Transverse colon (tissue), 4 donors: ENCODE measurements around the gene SZT2. TPM values are rescaled to one million over a fixed set of nuclear protein-coding genes. Genes with fewer than 3 reads are reported as not detected.

Source experiments
- DNase-seq: peaks from one replicate; pipeline ENCODE4 v3.0.0-alpha.2; 2019
- H3K27ac ChIP-seq, 4 donors: fragments of 200-600 bp; sonication (generic); 2 replicates each; pipeline ENCODE4 v1.5.1; 2016 to 2018; ENCODE audit warnings: inconsistent platforms in 4 of 4
- H3K27me3 ChIP-seq: fragments of 200-600 bp; sonication (generic); 2 replicates; pipeline ENCODE4 v1.5.1; 2017; ENCODE audit warnings: inconsistent platforms
- H3K36me3 ChIP-seq, 4 donors: fragments of 200-600 bp; sonication (generic); 2 replicates each; pipeline ENCODE4 v1.5.1; 2017 to 2019; ENCODE audit warnings: inconsistent platforms in 4 of 4
- H3K4me1 ChIP-seq, 4 donors: fragments of 200-600 bp; sonication (generic); 2 replicates each; pipeline ENCODE4 v1.5.1; 2017 to 2020; ENCODE audit warnings: inconsistent platforms in 4 of 4
- H3K4me3 ChIP-seq, 4 donors: fragments of 200-600 bp; sonication (generic); 1 replicate in 1 of 4; 2 replicates in 3 of 4; pipeline versions ENCODE4 v1.5.1 to v1.6.1; 2017 to 2019; ENCODE audit warnings: inconsistent platforms in 4 of 4
- H3K9me3 ChIP-seq, 2 donors: fragments of 200-600 bp; sonication (generic); 2 replicates each; pipeline ENCODE4 v1.5.1; 2017 to 2019; ENCODE audit warnings: inconsistent platforms in 2 of 2
- EP300 ChIP-seq: sonication (generic); formaldehyde crosslinking; IDR thresholded peaks from one replicate; pipeline ENCODE4 v1.6.1; 2017; ENCODE audit warnings: antibody characterized with exemption, low read depth
- POLR2A ChIP-seq: fragments of 450-650 bp; IDR thresholded peaks from one replicate; pipeline ENCODE4 v1.6.1; 2016; ENCODE audit warnings: antibody characterized with exemption, mild to moderate bottlenecking, moderate library complexity
- POLR2AphosphoS5 ChIP-seq, 3 donors: sonication (generic); formaldehyde crosslinking; IDR thresholded peaks; one replicate each; pipeline ENCODE4 v1.6.1; 2016; ENCODE audit warnings: antibody characterized with exemption in 3 of 3
- WGBS, 2 donors: methylation state at CpG; one replicate each; pipeline ENCODE4 v1.1.5; 2018; ENCODE audit warnings: low coverage in 1 of 2; 5-methylcytosine and 5-hydroxymethylcytosine counted together
- in situ Hi-C, 4 donors: fragments of 200-750 bp; cut with MboI; loops; one replicate each; pipeline versions ENCODE4 v1.15.0 to v1.15.1; 2017; ENCODE audit warnings: low sequenced_read_pairs in 3 of 4, low pct_ligation_motif_present in 1 of 4, low pct_unique_long_range_greater_than_20kb in 1 of 4
- intact Hi-C: fragments of 100-400 bp; cut with DNase I; formaldehyde crosslinking; loops from one replicate; pipeline ENCODE4 v1.15.1; 2023; ENCODE audit warnings: low total_unique reads
- total RNA-seq, 4 donors: library from RNA; depleted of rRNA; stranded (reverse); fragments of >200 nt; gene quantifications; one replicate each; pipeline ENCODE4 v1.1.0, GENCODE V29; 2016
- TF ChIP-seq, protein P1 (sequence below), 5 experiments: fragments of 200-600 bp in 3 of 5; fragments of 450-650 bp in 2 of 5; sonication (generic) in 3 of 5; IDR thresholded peaks; 1 replicate in 2 of 5; 2 replicates in 3 of 5; pipeline ENCODE4 v1.5.1; 2016 to 2017; ENCODE audit warnings: antibody characterized with exemption in 5 of 5, inconsistent platforms in 3 of 5, mild to moderate bottlenecking in 2 of 5, moderate library complexity in 1 of 5

The SZT2 gene
- total RNA-seq, 4 donors from 2014 or later: 43.1 to 106 (median 82.2) TPM

DNA sequence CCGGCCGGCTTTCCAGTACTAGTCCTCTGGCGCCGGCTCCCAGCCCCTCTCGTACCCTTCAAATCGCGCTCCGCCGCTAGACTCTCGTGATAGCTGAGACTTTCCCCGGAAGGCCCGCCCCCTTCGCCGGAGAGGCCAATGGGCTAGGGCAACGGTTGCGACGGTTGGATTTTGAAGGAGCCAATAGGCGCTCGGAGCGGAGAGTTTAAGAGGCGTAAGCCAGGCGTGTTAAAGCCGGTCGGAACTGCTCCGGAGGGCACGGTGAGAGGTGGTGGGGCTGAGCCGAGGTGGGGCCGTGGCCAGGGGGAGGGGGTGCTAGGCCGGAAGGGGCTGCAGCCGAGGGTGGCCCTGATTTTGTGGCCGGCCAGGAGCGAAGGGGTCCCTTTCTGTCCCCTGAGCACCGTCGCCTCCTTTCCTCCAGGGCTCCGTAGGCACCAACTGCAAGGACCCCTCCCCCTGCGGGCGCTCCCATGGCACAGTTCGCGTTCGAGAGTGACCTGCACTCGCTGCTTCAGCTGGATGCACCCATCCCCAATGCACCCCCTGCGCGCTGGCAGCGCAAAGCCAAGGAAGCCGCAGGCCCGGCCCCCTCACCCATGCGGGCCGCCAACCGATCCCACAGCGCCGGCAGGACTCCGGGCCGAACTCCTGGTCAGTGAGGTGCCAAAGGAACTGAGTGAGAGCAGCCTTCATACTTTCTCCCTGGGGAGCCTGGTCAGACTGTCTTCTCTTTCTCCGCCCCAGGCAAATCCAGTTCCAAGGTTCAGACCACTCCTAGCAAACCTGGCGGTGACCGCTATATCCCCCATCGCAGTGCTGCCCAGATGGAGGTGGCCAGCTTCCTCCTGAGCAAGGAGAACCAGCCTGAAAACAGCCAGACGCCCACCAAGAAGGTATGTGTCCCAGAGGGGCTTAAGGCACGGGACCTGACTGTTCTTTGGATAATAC is 30.7 kb upstream of the SZT2 start, which contains the start of gene CDC20:
CDC20 (plus strand) TSS at position 236 of the 948 bp plus-strand sequence; CDS start at position 471, 235 bp downstream.
- in situ Hi-C loops (no loop called here), intact Hi-C loops (no loop called here)
- peak; percentile 100 for DNase-seq
- H3K27me3 ChIP-seq: no peaks in the 10 kb centered on the region
- H3K9me3 ChIP-seq: no peaks in the 10 kb centered on the region
- TF ChIP-seq POLR2A (no peak), POLR2AphosphoS5 (IDR thresholded peaks at IDR 0.05) (peak in 1 of 3 donors; percentile 44), EP300 (no peak)
- TF ChIP-seq, protein P1, sequence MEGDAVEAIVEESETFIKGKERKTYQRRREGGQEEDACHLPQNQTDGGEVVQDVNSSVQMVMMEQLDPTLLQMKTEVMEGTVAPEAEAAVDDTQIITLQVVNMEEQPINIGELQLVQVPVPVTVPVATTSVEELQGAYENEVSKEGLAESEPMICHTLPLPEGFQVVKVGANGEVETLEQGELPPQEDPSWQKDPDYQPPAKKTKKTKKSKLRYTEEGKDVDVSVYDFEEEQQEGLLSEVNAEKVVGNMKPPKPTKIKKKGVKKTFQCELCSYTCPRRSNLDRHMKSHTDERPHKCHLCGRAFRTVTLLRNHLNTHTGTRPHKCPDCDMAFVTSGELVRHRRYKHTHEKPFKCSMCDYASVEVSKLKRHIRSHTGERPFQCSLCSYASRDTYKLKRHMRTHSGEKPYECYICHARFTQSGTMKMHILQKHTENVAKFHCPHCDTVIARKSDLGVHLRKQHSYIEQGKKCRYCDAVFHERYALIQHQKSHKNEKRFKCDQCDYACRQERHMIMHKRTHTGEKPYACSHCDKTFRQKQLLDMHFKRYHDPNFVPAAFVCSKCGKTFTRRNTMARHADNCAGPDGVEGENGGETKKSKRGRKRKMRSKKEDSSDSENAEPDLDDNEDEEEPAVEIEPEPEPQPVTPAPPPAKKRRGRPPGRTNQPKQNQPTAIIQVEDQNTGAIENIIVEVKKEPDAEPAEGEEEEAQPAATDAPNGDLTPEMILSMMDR (IDR thresholded peaks at IDR 0.05): no peak
- H3K36me3 ChIP-seq: peaks cover 0 to 8% (median 3%) of the 10 kb centered on the region in 4 donors
- peaks cover 4 to 34% (median 21%) of the 10 kb centered on the region in 4 donors for H3K4me1 ChIP-seq
- H3K27ac ChIP-seq: peak within 1 kb of the TSS; percentile 90 to 97 (median 92)
- WGBS, 2 donors: 2% methylated on average over 55 of the region's 59 CpGs; no CpG with 5 or more reads in 1 of the 2 donors
- H3K4me3 ChIP-seq: peak within 1 kb of the TSS; percentile 23 to 63 (median 51)

DNA sequence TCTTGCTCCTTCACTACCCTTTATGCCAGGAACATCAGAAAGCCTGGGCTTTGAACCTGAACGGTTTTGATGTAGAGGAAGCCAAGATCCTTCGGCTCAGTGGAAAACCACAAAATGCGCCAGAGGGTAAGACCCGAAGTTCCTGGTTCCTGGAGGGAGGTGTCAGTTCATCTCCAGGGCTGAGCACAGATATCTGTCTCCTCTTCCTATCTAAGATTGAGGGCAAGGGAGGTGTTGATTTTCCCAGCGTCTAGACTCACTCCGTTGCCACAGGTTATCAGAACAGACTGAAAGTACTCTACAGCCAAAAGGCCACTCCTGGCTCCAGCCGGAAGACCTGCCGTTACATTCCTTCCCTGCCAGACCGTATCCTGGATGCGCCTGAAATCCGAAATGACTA is 30.0 kb upstream of the SZT2 start:
- peak overlapping the region in 2 of 4 donors; percentile 44 to 63 for H3K4me3 ChIP-seq
- peaks cover 0 to 12% (median 5%) of the 10 kb centered on the region in 4 donors for H3K36me3 ChIP-seq
- peak overlapping the region in 3 of 4 donors; percentile 90 to 97 (median 93) for H3K27ac ChIP-seq
- no peaks in the 10 kb centered on the region for H3K27me3 ChIP-seq
- intact Hi-C loops (no loop called here), in situ Hi-C loops (no loop called here)
- peaks cover 4 to 34% (median 21%) of the 10 kb centered on the region in 4 donors for H3K4me1 ChIP-seq
- TF ChIP-seq POLR2AphosphoS5 (IDR thresholded peaks at IDR 0.05) (no peak), POLR2A (no peak), EP300 (no peak)
- TF ChIP-seq, protein P1 (IDR thresholded peaks at IDR 0.05): no peak
- 41 to 60% methylated on average over 2 to 11 of the region's 11 CpGs for WGBS, 2 donors
- DNase-seq: no peak
- H3K9me3 ChIP-seq: no peaks in the 10 kb centered on the region

DNA sequence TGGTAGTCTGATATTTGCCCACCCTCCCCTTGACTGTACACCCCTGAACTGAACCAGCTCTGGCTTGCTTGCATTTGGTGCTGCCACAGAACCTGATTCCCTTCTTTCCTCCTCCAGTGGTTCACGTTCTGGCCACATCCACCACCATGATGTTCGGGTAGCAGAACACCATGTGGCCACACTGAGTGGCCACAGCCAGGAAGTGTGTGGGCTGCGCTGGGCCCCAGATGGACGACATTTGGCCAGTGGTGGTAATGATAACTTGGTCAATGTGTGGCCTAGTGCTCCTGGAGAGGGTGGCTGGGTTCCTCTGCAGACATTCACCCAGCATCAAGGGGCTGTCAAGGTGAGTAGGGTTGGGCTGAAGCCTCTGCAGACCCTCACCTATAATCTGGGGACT is 29.1 kb upstream of the SZT2 start:
- DNase-seq: no peak
- WGBS, 2 donors: 60 to 63% methylated on average over 1 to 4 of the region's 4 CpGs
- Histone ChIP-seq H3K9me3 (no peaks in the 10 kb centered on the region), H3K36me3 (peaks cover 0 to 14% (median 6%) of the 10 kb centered on the region in 4 donors), H3K4me3 (no peak overlapping the region), H3K27ac (no peak overlapping the region), H3K27me3 (no peaks in the 10 kb centered on the region), H3K4me1 (peaks cover 4 to 43% (median 25%) of the 10 kb centered on the region in 4 donors)
- in situ Hi-C loops: no loop called here
- TF ChIP-seq EP300 (no peak), POLR2A (no peak), POLR2AphosphoS5 (IDR thresholded peaks at IDR 0.05) (no peak)
- TF ChIP-seq, protein P1 (IDR thresholded peaks at IDR 0.05): no peak
- intact Hi-C loops: no loop called here

DNA sequence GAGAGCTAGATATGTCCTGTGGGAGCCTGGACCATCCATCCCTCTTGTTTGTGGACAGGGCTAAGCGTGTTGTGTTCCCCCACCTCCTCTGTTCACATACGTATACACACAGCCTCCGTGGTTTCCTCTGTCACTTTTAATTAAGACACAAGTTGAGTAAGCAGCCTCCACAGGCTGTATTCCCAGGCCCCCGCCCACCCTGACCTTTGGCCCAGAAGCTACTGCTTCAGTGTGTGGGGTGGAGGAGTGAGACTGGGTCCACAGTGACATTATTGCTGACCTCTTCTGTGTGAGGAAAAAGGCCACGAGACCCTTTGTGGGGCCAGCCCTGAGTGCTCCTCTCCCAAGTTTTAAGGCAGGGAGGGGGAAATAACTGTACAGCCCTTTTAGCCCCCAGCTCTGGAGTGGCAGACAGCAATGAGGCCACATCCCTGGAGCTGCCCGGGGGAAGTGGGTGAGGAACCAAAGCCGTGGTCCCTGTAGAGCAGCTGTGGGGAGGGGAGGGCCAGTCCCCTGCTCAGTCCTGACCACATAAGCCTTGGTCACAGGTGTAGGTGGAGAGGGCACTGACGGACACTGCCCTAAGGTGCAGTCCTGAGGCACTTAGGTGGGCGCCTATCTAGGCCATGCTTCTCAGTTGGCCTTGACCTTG is 26.3 kb upstream of the SZT2 start:
- Histone ChIP-seq H3K27ac (peak overlapping the region in 3 of 4 donors; percentile 5 to 19 (median 18)), H3K4me3 (no peak overlapping the region), H3K27me3 (no peaks in the 10 kb centered on the region), H3K9me3 (no peaks in the 10 kb centered on the region), H3K36me3 (peaks cover 0 to 14% (median 6%) of the 10 kb centered on the region in 4 donors), H3K4me1 (peaks cover 9 to 50% (median 34%) of the 10 kb centered on the region in 4 donors)
- peak; percentile 50 for DNase-seq
- TF ChIP-seq, protein P1 (IDR thresholded peaks at IDR 0.05): no peak
- no peak for TF ChIP-seq EP300
- TF ChIP-seq POLR2AphosphoS5 (IDR thresholded peaks at IDR 0.05): no peak
- TF ChIP-seq POLR2A: no peak
- intact Hi-C loops (no loop called here), in situ Hi-C loops (no loop called here)
- WGBS, 2 donors: 61 to 64% methylated on average over 4 to 9 of the region's 9 CpGs
